Measurements from ENCODE around the gene GRAMD1A.

- TF ChIP-seq CTCF (conservative IDR thresholded peaks at IDR 0.05; ENCODE audit: low read length) (peak; percentile 85), EZH2phosphoT487 (IDR thresholded peaks at IDR 0.05; ENCODE audit: borderline replicate concordance, low read depth, low read length) (no peak)
These were observed 13.1 kb downstream of the GRAMD1A start for GRCh38 chr19:35013041-35013819.
